Prostate gland (tissue), 2 donors: ENCODE results near the gene MAF. TPM values are rescaled to one million over a fixed set of nuclear protein-coding genes. Genes with fewer than 3 reads are reported as not detected.
A peak's percentile ranks its signal among the peaks of the same experiment; 100 is the strongest.

Experiments used
- DNase-seq: peaks from one replicate; pipeline ENCODE4 v3.0.0-alpha.2; 2019; ENCODE audit warnings: low spot score
- H3K27ac ChIP-seq, 2 donors: fragments of 200-600 bp; sonication (generic); 2 replicates each; pipeline ENCODE4 v1.5.1; 2017 to 2019
- H3K27me3 ChIP-seq: fragments of 200-600 bp; sonication (generic); replicated peaks from 2 replicates; pipeline ENCODE4 v1.5.1; 2019; ENCODE audit not compliant: insufficient read depth
- H3K36me3 ChIP-seq, 2 donors: fragments of 200-600 bp; sonication (generic); 1 replicate in 1 of 2; 2 replicates in 1 of 2; pipeline versions ENCODE4 v1.5.1 to v1.8.1; 2017 to 2019
- H3K4me1 ChIP-seq: fragments of 200-600 bp; sonication (generic); replicated peaks from 2 replicates; pipeline ENCODE4 v1.5.1; 2019
- H3K4me3 ChIP-seq, 2 donors: fragments of 200-600 bp; sonication (generic); 2 replicates each; pipeline ENCODE4 v1.5.1; 2017 to 2019
- H3K9me3 ChIP-seq: fragments of 200-600 bp; sonication (generic); 2 replicates; pipeline ENCODE4 v1.5.1; 2017
- POLR2A ChIP-seq: fragments of 450-650 bp; IDR thresholded peaks from one replicate; pipeline ENCODE4 v1.6.1; 2016; ENCODE audit warnings: antibody characterized with exemption, mild to moderate bottlenecking
- POLR2AphosphoS5 ChIP-seq: sonication (generic); formaldehyde crosslinking; IDR thresholded peaks from one replicate; pipeline ENCODE4 v1.6.1; 2017; ENCODE audit warnings: antibody characterized with exemption
- WGBS: methylation state at CpG from one replicate; pipeline ENCODE4 v1.1.5; 2018; 5-methylcytosine and 5-hydroxymethylcytosine counted together
- intact Hi-C: fragments of 100-400 bp; cut with DNase I; formaldehyde crosslinking; loops from one replicate; pipeline ENCODE4 v1.14.2; 2022
- total RNA-seq, 2 donors: library from RNA; depleted of rRNA; stranded (reverse); fragments of >200 nt; gene quantifications; one replicate each; pipeline ENCODE4 v1.1.0, GENCODE V29; 2016
- TF ChIP-seq, protein P1 (sequence below), 4 experiments: fragments of 200-600 bp in 2 of 4; fragments of 450-650 bp in 2 of 4; sonication (generic) in 2 of 4; IDR thresholded peaks; 1 replicate in 3 of 4; 2 replicates in 1 of 4; pipeline ENCODE4 v1.5.1; 2016 to 2019; ENCODE audit warnings: antibody characterized with exemption in 4 of 4, mild to moderate bottlenecking in 2 of 4, moderate library complexity in 2 of 4

Gene MAF
- total RNA-seq, 2 donors from 2014 or later, result 91.4 to 131 TPM

DNA sequence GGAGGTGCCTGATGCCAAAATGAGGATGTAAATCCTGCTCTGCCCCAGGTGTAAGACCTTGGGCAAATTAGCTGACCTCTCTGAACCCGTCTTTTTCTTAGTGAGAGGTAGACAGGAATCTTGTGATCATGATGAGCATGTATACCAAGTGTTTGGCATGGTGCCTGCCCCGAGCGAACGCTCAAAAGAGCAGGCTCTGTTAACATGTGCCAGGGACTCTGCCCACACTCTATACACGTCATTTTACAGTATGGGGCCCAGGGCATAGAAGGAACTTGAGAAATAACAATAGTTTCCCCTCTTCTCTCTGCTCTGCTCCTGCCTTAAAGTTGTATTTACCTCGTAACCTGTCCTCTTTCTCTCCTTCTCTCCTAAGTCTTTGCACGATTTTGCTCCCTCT, 9.3 kb upstream of the MAF start:
- Histone ChIP-seq H3K27ac (no peak overlapping the region), H3K27me3 (no peaks in the 10 kb centered on the region), H3K36me3 (no peaks in the 10 kb centered on the region), H3K4me3 (no peak overlapping the region), H3K9me3 (no peaks in the 10 kb centered on the region), H3K4me1 (no peaks in the 10 kb centered on the region)
- intact Hi-C loops, result loop anchor here (5.0 to 10.0 kb wide), 7 partner anchors 105 to 1375 kb away; no protein-coding TSS in a partner anchor
- peak; percentile 17 for DNase-seq
- TF ChIP-seq POLR2AphosphoS5 (no peak), POLR2A (no peak)
- TF ChIP-seq, protein P1, sequence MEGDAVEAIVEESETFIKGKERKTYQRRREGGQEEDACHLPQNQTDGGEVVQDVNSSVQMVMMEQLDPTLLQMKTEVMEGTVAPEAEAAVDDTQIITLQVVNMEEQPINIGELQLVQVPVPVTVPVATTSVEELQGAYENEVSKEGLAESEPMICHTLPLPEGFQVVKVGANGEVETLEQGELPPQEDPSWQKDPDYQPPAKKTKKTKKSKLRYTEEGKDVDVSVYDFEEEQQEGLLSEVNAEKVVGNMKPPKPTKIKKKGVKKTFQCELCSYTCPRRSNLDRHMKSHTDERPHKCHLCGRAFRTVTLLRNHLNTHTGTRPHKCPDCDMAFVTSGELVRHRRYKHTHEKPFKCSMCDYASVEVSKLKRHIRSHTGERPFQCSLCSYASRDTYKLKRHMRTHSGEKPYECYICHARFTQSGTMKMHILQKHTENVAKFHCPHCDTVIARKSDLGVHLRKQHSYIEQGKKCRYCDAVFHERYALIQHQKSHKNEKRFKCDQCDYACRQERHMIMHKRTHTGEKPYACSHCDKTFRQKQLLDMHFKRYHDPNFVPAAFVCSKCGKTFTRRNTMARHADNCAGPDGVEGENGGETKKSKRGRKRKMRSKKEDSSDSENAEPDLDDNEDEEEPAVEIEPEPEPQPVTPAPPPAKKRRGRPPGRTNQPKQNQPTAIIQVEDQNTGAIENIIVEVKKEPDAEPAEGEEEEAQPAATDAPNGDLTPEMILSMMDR (IDR thresholded peaks at IDR 0.05), result no peak
- 40% methylated on average over 7 of the region's 7 CpGs for whole genome bisulfite sequencing

DNA sequence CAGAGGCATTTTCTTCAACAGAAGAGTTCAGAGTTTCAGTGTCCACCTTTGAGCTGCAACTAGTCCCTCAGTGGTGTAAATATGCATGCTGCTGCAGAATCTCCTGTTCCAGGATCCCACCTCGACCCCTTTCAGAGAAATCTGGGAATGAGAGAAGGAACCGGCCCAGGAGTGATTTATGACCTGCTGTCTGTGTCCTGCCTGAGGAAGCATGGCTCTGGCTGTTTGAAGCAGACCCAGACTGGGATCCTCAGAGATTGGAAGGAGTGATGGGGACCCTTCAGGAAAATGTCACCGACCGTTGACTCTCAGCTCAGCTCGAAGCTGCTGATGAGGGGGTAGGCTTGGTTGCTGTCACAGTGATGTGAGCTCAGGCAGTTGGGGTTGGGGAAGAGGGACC, 8.4 kb upstream of the MAF start:
- H3K27me3 ChIP-seq, result no peaks in the 10 kb centered on the region
- no peaks in the 10 kb centered on the region for H3K36me3 ChIP-seq
- TF ChIP-seq, protein P1 (IDR thresholded peaks at IDR 0.05), result no peak
- TF ChIP-seq POLR2AphosphoS5 (no peak), POLR2A (no peak)
- H3K4me1 ChIP-seq, result no peaks in the 10 kb centered on the region
- no peak overlapping the region for H3K27ac ChIP-seq
- DNase-seq, result no peak
- H3K4me3 ChIP-seq, result no peak overlapping the region
- intact Hi-C loops, result loop anchor here (5.0 to 10.0 kb wide), 7 partner anchors 106 to 1374 kb away; no protein-coding TSS in a partner anchor
- no peaks in the 10 kb centered on the region for H3K9me3 ChIP-seq
- WGBS, result 76% methylated on average over 5 of the region's 5 CpGs

DNA sequence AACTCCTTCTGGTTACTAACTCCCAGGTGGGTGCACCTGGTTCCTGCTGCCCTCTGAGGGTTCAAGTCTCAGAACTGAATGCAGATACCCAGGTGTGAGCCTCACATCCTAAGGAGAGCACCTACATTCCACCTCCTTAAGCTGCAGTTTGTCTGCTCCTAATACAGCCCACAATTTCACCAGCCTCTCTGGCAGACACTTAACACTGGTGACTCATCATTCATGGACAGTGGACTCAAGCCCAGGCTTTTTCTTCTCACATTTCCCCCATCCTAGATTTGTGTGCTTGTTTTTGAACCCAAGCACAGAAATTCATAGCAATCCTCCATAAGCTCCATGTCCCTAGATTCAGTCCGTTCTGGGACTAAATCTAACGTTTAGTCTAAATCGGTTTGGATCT, 7.0 kb upstream of the MAF start:
- 70% methylated on average over 3 of the region's 3 CpGs for WGBS
- intact Hi-C loops, result loop anchor here (5.0 to 10.0 kb wide), 7 partner anchors 107 to 1373 kb away; no protein-coding TSS in a partner anchor
- H3K4me1 ChIP-seq, result no peaks in the 10 kb centered on the region
- no peaks in the 10 kb centered on the region for H3K27me3 ChIP-seq
- TF ChIP-seq POLR2A, result no peak
- TF ChIP-seq, protein P1 (IDR thresholded peaks at IDR 0.05), result no peak
- TF ChIP-seq POLR2AphosphoS5, result peak; percentile 11
- no peak overlapping the region for H3K27ac ChIP-seq
- no peak overlapping the region for H3K4me3 ChIP-seq
- H3K9me3 ChIP-seq, result no peaks in the 10 kb centered on the region
- no peak for DNase-seq
- H3K36me3 ChIP-seq, result no peaks in the 10 kb centered on the region

DNA sequence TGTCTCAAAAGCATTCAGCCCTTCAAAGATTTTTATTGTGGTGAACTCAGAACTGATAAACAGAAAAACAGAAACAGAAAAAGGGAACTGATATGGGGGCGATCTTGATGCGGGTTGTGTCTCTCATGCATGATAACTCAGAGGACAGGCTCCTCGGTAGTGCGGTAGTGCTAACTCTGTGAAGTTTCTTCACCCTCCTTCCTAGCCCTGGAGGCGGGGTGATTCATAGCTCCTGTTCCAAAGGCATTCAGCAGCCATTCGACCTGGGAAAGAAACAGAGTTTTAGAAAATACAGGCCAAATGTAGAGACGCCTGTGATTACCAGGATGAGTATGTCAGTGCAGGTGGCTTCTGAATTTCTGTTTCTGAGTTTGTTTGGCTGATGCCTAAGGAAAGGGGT, 5.5 kb upstream of the MAF start:
- Histone ChIP-seq H3K36me3 (no peaks in the 10 kb centered on the region), H3K9me3 (no peaks in the 10 kb centered on the region), H3K4me3 (no peak overlapping the region), H3K4me1 (no peaks in the 10 kb centered on the region), H3K27ac (no peak overlapping the region), H3K27me3 (no peaks in the 10 kb centered on the region)
- DNase-seq, result no peak
- intact Hi-C loops, result loop anchor here (5.0 to 10.0 kb wide), 7 partner anchors 109 to 1371 kb away; no protein-coding TSS in a partner anchor
- 26% methylated on average over 7 of the region's 7 CpGs for WGBS
- TF ChIP-seq POLR2AphosphoS5 (no peak), POLR2A (no peak)
- TF ChIP-seq, protein P1 (IDR thresholded peaks at IDR 0.05), result no peak

DNA sequence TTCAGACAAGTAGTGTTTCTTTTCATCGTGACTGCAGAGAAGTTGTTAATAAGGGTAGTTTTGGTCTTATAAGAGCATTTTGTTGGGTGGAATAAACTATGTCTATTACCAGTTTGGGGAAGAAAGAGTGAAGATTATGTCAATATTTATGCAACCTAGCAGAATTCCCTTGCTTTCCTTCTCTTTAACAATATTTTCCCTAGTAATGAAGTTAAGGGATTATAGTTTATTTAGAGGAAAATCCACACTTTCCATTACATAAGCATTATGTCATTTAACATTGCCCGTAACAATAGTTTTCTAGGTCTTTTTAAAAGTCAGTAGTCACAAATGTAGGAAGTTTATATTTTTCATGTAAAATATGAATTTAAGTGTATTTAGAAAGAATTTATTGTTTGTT, 2.5 kb upstream of the MAF start:
- intact Hi-C loops, result loop anchor here (5.0 to 10.0 kb wide), 9 partner anchors 112 to 1481 kb away; no protein-coding TSS in a partner anchor
- 89% methylated on average over 2 of the region's 2 CpGs for WGBS
- peak overlapping the region in 1 of 2 donors; percentile 94 for H3K4me3 ChIP-seq

More for the DNA sequence above, 2.5 kb upstream of the MAF start:
- Histone ChIP-seq H3K27me3 (no peaks in the 10 kb centered on the region), H3K4me1 (no peaks in the 10 kb centered on the region), H3K27ac (peak overlapping the region; percentile 87 to 92), H3K9me3 (no peaks in the 10 kb centered on the region), H3K36me3 (no peaks in the 10 kb centered on the region)
- TF ChIP-seq POLR2A (no peak), POLR2AphosphoS5 (no peak)
- TF ChIP-seq, protein P1 (IDR thresholded peaks at IDR 0.05), result no peak
- DNase-seq, result no peak
